ENCODE data around the gene SEC31B.

Gene SEC31B

GRCh38 chr10:100496567-100496966 lies 23.1 kb downstream of the SEC31B start:
- DNase-seq: no peak

- no peak for DNase-seq
Observed at GRCh38 chr10:100490531-100490930, 29.1 kb downstream of the SEC31B start.

DNA sequence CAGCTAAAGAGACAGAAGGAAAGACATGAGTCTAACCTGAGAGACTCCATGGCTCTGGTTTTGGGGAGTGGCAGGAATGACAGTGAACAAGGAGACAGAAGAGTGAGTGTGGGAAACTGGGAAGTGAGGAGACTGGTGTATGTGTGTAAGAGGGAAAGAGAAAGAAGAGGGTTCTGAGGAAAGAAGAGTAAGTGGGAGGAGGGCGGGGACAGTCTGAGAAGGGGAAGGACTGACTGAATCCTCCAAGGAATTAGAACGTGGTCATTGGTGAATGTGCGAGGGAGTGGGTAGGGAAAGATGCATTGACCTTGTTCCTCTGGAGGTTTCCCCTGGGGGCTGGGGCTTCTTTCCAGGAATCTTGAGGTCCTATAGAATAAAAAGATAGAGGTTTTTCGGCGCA lies 30.3 kb downstream of the SEC31B start:
- no peak for DNase-seq

DNA sequence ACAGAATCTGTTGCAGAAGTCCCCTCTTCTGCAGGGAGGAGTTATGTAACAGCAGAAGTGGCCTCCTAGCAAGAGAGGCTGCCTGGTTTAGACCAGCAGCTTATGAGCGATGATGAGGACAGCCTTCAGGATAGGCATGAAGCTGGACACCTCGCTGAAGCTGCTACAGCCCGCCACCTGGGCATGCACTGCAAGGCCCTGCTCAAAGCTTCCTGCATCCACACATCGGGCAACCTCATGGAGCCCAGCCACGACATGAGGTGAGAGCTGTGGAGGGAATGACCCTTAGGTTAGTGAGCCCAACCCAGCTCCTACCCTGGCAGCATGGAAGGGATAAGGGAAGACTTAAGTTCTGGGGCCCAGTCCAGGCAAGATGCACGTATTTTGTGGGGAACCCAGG lies 32.1 kb downstream of the SEC31B start:
- DNase-seq: no peak

- no peak for DNase-seq
Observed at GRCh38 chr10:100485801-100486495, 33.7 kb downstream of the SEC31B start.

DNA sequence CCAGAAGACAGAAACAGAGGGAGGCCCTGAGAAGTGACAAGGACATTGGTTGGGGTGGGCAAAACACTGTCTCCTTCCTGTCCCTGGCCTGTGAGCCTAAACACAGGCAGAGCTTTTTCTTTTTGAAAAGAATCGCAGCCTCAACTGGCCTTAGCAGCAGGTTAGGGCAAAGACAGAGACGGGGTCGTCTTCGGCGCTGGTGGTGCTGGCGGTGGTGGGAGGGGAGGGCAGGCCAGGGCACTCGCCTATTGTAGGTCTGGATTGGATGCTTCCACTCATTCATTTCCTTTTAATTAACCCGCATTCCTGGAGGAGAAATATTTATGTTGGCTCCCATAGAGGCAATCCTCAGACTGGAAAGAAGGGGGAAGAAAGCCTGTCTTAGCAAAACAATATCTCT lies 34.3 kb downstream of the SEC31B start:
- DNase-seq: no peak

DNA sequence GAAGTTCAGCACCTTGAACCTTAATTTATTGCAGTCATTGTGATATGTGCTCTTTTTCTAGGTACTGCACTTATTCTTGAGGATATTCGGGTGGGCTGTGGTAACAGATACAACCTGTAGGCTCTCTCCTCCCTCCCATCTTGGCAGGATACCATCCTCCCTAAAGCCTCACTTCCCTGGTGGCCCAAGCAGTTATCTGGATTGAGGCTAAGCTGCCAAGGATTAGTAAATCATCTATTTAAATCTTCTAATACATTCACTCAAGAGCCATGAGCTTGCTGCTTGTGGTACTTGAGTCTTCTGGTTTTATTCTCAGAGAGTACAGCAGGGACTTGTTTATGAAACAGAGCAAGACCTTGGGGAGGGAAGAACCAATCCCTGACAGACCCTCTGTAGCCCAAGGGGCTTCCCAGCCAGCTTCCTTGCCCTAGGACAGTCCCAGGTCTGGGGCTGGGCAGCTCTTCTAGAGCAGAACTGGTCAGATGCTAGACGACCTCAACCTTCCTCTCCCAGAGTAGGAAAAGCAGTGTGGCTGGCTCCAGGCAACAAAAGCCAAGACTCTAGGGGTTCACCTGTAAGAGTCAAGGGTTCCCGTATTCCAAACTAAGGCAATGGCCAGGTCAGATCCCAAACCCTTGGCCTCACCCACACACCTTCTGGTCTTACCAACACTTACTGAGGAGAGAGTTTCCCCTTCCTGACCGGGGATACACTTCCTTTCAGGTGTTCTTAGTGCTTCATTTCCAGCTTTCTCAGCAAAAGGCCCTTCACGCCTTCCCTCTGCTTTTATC lies 35.6 kb downstream of the SEC31B start:
- no peak for DNase-seq

- DNase-seq: no peak
Observed at GRCh38 chr10:100482834-100483185, 36.9 kb downstream of the SEC31B start.

DNA sequence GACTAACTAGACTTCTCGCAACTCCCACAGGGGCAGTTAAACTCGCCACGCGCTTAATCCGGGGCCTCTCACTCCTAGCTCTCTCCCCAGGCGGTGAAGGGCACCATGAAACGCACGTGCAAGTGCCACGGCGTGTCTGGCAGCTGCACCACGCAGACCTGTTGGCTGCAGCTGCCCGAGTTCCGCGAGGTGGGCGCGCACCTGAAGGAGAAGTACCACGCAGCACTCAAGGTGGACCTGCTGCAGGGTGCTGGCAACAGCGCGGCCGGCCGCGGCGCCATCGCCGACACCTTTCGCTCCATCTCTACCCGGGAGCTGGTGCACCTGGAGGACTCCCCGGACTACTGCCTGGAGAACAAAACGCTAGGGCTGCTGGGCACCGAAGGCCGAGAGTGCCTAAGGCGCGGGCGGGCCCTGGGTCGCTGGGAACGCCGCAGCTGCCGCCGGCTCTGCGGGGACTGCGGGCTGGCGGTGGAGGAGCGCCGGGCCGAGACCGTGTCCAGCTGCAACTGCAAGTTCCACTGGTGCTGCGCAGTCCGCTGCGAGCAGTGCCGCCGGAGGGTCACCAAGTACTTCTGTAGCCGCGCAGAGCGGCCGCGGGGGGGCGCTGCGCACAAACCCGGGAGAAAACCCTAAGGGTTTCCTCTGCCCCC lies 37.4 kb downstream of the SEC31B start:
- DNase-seq: peak; percentile 81

DNA sequence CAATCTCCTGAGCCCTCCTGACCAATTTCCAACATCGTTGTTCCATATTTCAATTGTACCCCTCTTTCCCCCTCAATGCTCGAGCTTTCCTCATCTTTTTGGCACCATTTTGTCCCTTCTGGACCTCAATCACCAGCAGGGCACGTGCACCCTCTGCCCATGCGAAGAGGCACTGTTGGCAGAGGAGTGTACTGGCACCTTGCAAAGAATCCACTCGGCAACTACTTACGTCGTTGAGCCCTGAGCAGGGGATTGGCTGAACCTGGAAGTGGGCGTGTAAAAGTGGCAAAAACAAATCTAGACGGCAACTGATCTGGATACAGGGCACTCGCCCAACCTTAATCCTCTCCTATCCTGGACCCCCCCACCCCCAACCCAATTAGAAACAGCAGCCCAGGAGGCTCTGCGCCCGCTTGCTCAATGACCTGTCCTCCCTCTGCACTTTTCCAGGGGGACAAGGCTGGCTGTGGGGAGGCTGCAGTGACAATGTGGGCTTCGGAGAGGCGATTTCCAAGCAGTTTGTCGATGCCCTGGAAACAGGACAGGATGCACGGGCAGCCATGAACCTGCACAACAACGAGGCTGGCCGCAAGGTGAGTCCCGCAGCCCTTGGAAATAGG lies 38.1 kb downstream of the SEC31B start:
- DNase-seq: peak; percentile 87

- no peak for DNase-seq
Observed at GRCh38 chr10:100480002-100480401, 39.7 kb downstream of the SEC31B start.

GRCh38 chr10:100479037-100479436 lies 40.6 kb downstream of the SEC31B start:
- DNase-seq: no peak

- no peak for DNase-seq
Observed at GRCh38 chr10:100477970-100478369, 41.7 kb downstream of the SEC31B start.

- DNase-seq: no peak
Observed at GRCh38 chr10:100470367-100470766, 49.3 kb downstream of the SEC31B start.

GRCh38 chr10:100469756-100470155 lies 49.9 kb downstream of the SEC31B start:
- no peak for DNase-seq

DNA sequence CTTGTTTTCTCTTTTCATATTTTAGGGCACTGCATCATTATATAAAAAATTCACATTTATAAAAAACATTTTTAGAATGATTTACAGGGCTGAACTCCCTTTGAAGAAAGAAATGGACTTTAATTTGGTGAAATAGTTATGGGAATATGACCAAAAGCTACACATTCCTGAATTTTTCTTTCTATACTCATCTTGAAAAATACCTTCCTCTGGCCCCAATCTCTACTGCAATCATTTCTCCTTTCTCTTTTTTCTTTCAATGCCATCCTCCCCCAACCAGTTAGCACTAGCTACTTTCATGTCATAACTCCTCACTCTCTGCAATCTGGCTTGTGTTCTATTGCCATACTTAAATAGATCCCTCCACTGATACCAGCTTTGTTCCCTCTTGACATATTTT lies 50.7 kb downstream of the SEC31B start:
- no peak for DNase-seq

- no peak for DNase-seq
Observed at GRCh38 chr10:100468322-100468721, 51.3 kb downstream of the SEC31B start.

GRCh38 chr10:100462709-100463108 lies 57.0 kb downstream of the SEC31B start, which contains the start of gene WNT8B:
WNT8B (plus strand) TSS chr10:100463009; CDS start chr10:100463169, 160 bp downstream.
- no peak for DNase-seq

DNA sequence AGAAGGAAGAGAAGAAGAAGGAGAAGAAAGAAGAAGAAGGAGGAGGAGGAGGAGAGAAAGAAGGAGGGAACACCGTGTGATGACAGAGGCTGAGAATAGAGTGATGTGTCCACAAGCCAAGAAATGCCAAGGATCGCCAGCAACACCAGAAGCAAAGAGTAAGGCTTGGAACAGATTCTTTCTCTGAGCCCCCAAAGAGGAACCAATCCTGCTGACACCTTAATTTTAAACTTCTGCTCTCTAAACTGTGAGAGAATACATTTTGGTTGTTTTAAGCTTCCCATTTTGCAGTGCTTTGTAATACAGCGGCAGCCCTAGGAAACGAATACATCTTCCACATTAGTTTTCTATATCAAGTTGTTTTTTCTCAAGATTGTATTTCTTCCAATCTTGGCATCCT lies 70.7 kb downstream of the SEC31B start:
- no peak for DNase-seq

GRCh38 chr10:100447663-100448062 lies 72.0 kb downstream of the SEC31B start:
- DNase-seq: no peak

GRCh38 chr10:100446130-100446761 lies 73.4 kb downstream of the SEC31B start:
- DNase-seq: no peak

- DNase-seq: no peak
Observed at GRCh38 chr10:100442548-100442947, 77.1 kb downstream of the SEC31B start.
